ENCODE measurements around the gene NOL3. TPM values are rescaled to one million over a fixed set of nuclear protein-coding genes. Genes with fewer than 3 reads are reported as not detected.
A peak's percentile ranks its signal among the peaks of the same experiment; 100 is the strongest.

NOL3 gene
- total RNA-seq, 4 donors from 2014 or later: 77.5 to 231 (median 173) TPM

DNA sequence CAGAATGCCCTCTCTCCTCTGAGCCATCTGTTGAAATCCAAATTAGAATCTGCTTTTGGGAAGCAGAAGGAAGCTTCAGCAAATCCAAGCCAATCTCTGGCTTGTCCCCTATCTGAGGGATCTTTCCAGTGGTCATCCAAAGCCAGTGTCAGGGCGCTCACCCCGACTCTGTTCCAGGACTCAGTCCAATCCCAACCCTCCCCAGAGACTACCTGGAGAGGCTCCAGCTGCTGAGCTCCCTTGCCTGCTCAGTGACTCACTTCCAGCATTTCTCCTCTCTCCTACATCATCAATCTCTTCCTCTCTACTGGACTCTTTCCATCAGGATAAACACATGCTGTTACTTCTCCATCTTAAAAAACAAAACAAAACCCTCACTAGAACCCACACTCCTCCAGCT is 11.0 kb downstream of the NOL3 start:
- Histone ChIP-seq H3K4me1 (peaks cover 30 to 37% of the 10 kb centered on the region in 2 donors), H3K4me3 (no peak overlapping the region), H3K9me3 (no peaks in the 10 kb centered on the region), H3K36me3 (no peaks in the 10 kb centered on the region), H3K27me3 (no peaks in the 10 kb centered on the region), H3K27ac (peak overlapping the region in 3 of 4 donors; percentile 38 to 57 (median 51))
- TF ChIP-seq POLR2A (IDR thresholded peaks at IDR 0.05) (no peak), CTCF (IDR thresholded peaks at IDR 0.05 in 4 of 5, conservative IDR thresholded peaks at IDR 0.05 in 1 of 5) (no peak)
- DNase-seq: no peak
- ATAC-seq: no peak
- intact Hi-C loops (cut with DNase I; ENCODE audit: low total_unique reads): no loop called here
- in situ Hi-C loops (cut with MboI; ENCODE audit: low sequenced_read_pairs in 4 of 4): no loop called here

DNA sequence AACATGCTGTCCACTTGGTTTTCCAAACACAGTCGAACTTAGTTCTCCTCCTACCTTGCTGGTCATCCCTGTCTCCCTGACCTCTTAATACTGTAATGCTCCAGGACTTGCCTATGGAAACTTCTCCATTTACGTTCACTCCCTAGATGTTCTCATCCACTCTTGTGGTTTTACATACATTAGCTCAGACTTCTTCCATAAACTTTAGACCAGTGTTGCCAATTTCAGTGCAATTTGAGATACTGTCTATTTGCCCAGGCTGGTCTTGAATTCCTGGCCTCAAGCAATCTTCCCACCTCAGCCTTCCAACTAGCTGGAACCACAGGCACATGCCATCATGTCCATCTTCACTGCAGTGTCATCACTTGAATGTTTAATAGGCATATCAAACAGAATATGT is 11.9 kb downstream of the NOL3 start:
- Histone ChIP-seq H3K4me3 (no peak overlapping the region), H3K36me3 (no peaks in the 10 kb centered on the region), H3K27ac (peak overlapping the region in 1 of 4 donors; percentile 57), H3K4me1 (peaks cover 30 to 37% of the 10 kb centered on the region in 2 donors), H3K9me3 (no peaks in the 10 kb centered on the region), H3K27me3 (no peaks in the 10 kb centered on the region)
- in situ Hi-C loops (cut with MboI; ENCODE audit: low sequenced_read_pairs in 4 of 4) (no loop called here), intact Hi-C loops (cut with DNase I; ENCODE audit: low total_unique reads) (no loop called here)
- TF ChIP-seq POLR2A (IDR thresholded peaks at IDR 0.05): no peak
- no peak for TF ChIP-seq CTCF (IDR thresholded peaks at IDR 0.05 in 4 of 5, conservative IDR thresholded peaks at IDR 0.05 in 1 of 5)
- ATAC-seq: no peak
- DNase-seq: no peak

GRCh38 chr16:67183284-67183626 is 12.9 kb downstream of the NOL3 start:
- ATAC-seq (no peak), DNase-seq (no peak)
- in situ Hi-C loops (cut with MboI; ENCODE audit: low sequenced_read_pairs in 4 of 4): no loop called here
- Histone ChIP-seq H3K36me3 (no peaks in the 10 kb centered on the region), H3K9me3 (no peaks in the 10 kb centered on the region), H3K27me3 (no peaks in the 10 kb centered on the region), H3K27ac (peak overlapping the region; percentile 85 to 97 (median 95)), H3K4me1 (peaks cover 21 to 31% of the 10 kb centered on the region in 2 donors), H3K4me3 (peak overlapping the region; percentile 65 to 88 (median 70))
- intact Hi-C loops (cut with DNase I; ENCODE audit: low total_unique reads): no loop called here
- no peak for TF ChIP-seq POLR2A (IDR thresholded peaks at IDR 0.05)
- TF ChIP-seq CTCF (IDR thresholded peaks at IDR 0.05 in 4 of 5, conservative IDR thresholded peaks at IDR 0.05 in 1 of 5): no peak

DNA sequence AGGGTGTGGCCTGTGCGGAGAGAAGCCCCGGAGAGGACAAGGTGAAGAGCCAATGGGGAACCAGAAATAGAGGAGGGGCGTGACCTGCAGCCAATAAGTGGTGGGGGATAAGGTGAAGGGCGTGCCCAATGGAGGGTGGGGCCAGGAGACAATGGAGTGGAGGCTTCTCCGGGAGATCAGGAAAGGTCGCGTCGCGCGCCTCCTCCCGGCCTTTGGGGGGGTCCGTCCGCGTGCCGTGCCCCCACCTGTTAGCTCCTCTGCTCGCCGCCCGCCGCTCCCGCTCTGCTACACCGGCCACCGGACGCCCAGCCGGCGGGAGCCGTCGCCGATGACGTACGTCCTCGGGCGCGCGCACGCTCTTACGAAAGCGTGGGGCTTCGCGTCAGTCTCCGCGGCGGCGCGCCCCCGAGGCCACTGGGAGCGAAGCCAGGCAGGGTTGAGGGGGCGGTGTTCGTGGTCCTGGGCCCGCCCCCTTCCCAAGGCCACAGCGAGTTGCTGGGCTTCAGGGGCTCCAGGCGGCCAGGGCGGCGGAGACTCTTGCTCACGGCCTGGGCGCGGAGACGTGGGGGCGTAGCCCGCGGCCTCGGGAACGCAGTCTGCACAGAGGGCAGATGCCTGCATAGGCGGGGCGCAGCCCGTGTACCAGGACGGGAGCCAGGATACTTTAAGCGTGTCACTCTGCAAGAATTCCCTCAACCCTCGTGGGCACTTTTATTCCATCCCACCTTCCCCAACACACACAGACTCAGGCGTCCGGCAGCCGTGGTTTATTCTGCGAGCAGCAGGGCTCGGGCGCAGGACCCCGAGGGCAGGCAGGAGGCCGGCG is 13.5 kb downstream of the NOL3 start, which contains the start of gene MATCAP1:
Gene MATCAP1 (minus strand): TSS at position 337 of the 826 bp plus-strand sequence. CDS start 3,353 bp downstream, outside the sequence.
- DNase-seq (peak; percentile 95 to 97), ATAC-seq (peak; percentile 93 to 96)
- H3K27me3 ChIP-seq: no peaks in the 10 kb centered on the region
- peak; percentile 61 to 63 for TF ChIP-seq POLR2A (IDR thresholded peaks at IDR 0.05)
- no peak for TF ChIP-seq CTCF (IDR thresholded peaks at IDR 0.05 in 4 of 5, conservative IDR thresholded peaks at IDR 0.05 in 1 of 5)
- in situ Hi-C loops (cut with MboI; ENCODE audit: low sequenced_read_pairs in 4 of 4): no loop called here
- H3K27ac ChIP-seq: peak within 1 kb of the TSS; percentile 85 to 97 (median 95)
- H3K4me3 ChIP-seq: peak within 1 kb of the TSS; percentile 65 to 88 (median 70)
- intact Hi-C loops (cut with DNase I; ENCODE audit: low total_unique reads): loop anchor here (1.0 kb wide), 1 partner anchor 25 kb away; the partner anchor contains the start of genes FBXL8 and TRADD
- peaks cover 15 to 31% of the 10 kb centered on the region in 2 donors for H3K4me1 ChIP-seq
- H3K9me3 ChIP-seq: no peaks in the 10 kb centered on the region
- H3K36me3 ChIP-seq: no peaks in the 10 kb centered on the region
